ENCODE data around the gene HSD17B1.

HSD17B1 gene

DNA sequence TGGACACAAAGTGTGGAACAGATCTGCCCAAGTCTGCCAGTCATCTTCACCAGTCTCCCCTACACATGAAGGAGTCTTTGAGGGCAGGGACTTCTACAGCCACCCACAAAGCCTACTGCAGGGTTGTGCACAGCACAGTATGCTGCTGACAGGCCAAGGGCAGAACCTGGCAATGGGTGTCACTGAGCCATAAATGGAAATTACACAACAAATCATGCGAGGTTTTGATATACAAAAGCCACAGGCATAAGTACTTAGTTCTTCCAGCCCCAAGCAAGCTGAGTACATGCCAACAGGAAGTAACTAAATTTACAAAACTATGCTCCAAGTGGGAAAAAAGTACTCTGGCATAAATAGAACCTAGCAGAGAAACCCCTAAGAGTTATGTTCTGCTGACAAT is 32.6 kb downstream of the HSD17B1 start:
- no peak overlapping the region for H3K4me3 ChIP-seq (replicated peaks in 1 of 2; ENCODE audit: low read depth in 2 of 2, low read length in 2 of 2)
- TF ChIP-seq, protein P1, sequence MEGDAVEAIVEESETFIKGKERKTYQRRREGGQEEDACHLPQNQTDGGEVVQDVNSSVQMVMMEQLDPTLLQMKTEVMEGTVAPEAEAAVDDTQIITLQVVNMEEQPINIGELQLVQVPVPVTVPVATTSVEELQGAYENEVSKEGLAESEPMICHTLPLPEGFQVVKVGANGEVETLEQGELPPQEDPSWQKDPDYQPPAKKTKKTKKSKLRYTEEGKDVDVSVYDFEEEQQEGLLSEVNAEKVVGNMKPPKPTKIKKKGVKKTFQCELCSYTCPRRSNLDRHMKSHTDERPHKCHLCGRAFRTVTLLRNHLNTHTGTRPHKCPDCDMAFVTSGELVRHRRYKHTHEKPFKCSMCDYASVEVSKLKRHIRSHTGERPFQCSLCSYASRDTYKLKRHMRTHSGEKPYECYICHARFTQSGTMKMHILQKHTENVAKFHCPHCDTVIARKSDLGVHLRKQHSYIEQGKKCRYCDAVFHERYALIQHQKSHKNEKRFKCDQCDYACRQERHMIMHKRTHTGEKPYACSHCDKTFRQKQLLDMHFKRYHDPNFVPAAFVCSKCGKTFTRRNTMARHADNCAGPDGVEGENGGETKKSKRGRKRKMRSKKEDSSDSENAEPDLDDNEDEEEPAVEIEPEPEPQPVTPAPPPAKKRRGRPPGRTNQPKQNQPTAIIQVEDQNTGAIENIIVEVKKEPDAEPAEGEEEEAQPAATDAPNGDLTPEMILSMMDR (IDR thresholded peaks at IDR 0.05; ENCODE audit: low read depth, low read length): no peak
- DNase-seq (ENCODE audit: low read depth in 2 of 2): peak in 1 of 2 donors; percentile 72

DNA sequence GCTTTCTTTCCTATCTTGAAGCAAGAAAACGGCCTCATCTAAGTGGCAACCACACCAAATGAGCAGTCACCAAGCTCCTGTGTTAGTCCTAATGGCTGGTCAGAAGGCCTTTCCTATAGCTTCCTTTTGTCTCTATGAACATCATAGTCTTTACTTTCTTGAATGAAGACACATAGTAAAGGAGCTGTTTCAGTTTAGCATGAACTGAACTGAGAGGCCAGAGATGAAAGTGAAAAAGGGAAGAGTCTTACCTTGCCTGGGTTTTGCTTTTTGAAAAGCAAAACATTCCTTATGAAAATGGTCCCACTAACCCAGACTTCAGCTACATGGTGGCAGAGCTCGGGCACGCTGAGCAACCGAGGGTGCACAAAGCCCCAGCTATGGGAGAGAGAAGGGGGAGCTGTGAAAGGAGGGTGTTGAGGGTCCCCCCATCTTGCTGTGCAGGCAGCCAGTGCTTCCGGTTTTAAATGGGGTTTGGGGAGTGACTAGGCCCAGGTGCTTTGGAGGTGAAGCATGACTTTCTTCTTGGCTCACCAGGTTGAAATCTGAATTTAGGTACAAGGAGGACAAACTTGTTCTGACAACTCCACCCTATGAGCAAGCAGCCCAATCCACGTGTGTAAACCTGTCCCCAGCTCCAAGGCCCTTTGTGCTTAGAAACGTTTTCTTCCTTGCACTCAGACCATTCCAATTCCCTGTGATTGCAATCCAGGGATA is 33.9 kb downstream of the HSD17B1 start:
- no peak overlapping the region for H3K4me3 ChIP-seq (replicated peaks in 1 of 2; ENCODE audit: low read depth in 2 of 2, low read length in 2 of 2)
- DNase-seq (ENCODE audit: low read depth in 2 of 2): no peak
- TF ChIP-seq, protein P1 (IDR thresholded peaks at IDR 0.05; ENCODE audit: low read depth, low read length): no peak

DNA sequence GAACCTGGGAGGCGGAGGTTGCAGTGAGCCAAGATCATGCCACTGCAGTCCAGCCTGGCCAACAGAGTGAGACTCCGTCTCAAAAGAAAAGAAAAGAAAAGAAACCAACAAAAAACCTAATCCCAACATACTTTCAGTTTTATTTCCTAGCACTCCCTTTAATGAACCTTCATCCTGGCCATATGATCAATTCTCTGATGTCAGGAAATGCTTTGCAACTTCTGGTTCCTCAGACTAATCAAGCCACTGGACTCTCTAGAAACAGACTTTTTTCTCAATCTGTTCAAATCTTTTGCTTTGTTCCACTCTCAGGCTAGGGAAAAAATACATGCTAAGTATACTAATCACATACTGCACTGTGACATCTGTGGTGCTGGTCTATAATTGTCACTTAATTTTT is 38.2 kb downstream of the HSD17B1 start:
- no peak overlapping the region for H3K4me3 ChIP-seq (replicated peaks in 1 of 2; ENCODE audit: low read depth in 2 of 2, low read length in 2 of 2)
- TF ChIP-seq, protein P1 (IDR thresholded peaks at IDR 0.05; ENCODE audit: low read depth, low read length): no peak
- no peak for DNase-seq (ENCODE audit: low read depth in 2 of 2)

DNA sequence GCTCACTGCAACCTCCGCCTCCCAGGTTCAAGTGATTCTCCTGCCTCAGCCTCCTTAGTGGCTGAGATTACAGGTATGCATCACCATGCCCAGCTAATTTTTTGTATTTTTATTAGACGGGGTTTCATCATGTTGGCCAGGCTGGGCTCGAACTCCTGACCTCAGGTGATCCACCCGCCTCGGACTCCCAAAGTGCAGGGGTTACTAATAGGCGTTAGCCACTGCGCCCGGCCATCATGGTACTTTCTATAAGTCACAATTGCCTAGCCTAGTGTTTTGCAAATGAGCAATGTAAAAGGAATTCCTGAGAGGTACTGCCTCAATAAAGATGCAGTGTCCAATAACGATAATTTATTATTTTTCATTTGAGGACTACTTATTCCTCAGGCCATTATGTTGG is 38.7 kb downstream of the HSD17B1 start:
- TF ChIP-seq, protein P1 (IDR thresholded peaks at IDR 0.05; ENCODE audit: low read depth, low read length): no peak
- DNase-seq (ENCODE audit: low read depth in 2 of 2): no peak
- no peak overlapping the region for H3K4me3 ChIP-seq (replicated peaks in 1 of 2; ENCODE audit: low read depth in 2 of 2, low read length in 2 of 2)

DNA sequence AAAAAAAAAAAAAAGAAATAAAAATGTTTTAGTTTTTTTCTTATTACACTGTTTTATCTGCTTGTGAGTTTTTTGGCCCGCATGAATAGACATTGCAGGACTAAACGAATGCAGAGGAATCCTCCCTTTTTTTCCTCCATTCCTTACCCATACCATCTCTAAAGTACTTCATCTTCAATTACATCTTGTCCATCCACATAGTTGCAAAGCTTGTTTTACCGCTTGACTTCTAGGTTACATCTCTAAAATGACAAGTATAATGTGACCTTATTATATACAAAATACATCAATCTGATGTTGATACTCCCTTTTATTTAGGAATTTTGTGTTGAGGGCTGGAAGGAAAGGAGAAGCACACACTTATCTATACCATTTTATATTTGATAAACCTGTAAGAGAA is 43.7 kb downstream of the HSD17B1 start:
- TF ChIP-seq, protein P1 (IDR thresholded peaks at IDR 0.05; ENCODE audit: low read depth, low read length): no peak
- DNase-seq (ENCODE audit: low read depth in 2 of 2): no peak
- H3K4me3 ChIP-seq (replicated peaks in 1 of 2; ENCODE audit: low read depth in 2 of 2, low read length in 2 of 2): no peak overlapping the region

DNA sequence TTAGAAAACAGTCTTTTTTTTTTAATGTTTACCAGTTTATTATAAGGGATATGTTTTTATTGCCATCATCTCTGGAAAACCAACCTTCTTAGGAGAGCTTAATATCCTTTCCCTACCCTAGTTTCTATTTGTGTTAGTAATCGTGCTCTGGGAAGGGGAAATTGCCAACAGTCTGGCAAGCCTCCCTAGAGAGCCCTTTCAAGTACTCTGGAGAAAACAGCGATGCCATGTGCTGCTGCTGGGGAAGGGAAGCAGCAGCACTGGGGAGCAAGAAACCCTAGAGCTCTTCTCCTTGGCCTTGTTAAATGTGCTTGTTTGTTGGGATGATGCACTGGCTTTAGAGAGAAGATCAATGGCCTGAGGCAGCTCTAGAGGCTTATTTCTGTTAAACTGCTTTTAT is 46.2 kb downstream of the HSD17B1 start:
- no peak overlapping the region for H3K4me3 ChIP-seq (replicated peaks in 1 of 2; ENCODE audit: low read depth in 2 of 2, low read length in 2 of 2)
- DNase-seq (ENCODE audit: low read depth in 2 of 2): peak; percentile 25 to 35
- TF ChIP-seq, protein P1 (IDR thresholded peaks at IDR 0.05; ENCODE audit: low read depth, low read length): no peak

DNA sequence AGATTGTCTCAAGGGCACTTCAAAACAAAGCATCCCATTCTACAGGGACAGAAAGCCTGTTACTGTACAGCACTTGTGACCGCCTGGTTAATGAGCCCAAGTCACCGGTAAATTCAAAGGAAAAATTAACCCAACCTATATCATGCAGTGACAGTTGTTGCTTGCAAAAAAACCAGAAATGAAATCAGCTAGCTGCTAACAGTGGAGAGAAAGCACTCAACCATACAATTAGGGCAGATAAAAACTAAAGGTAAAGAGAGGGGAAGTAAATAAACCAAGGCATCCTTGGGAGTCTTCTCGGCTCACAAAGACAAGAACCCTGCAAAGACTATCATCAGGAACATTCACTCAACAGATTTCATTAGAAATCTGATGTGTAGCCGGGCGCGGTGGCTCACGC is 50.6 kb downstream of the HSD17B1 start:
- no peak overlapping the region for H3K4me3 ChIP-seq (replicated peaks in 1 of 2; ENCODE audit: low read depth in 2 of 2, low read length in 2 of 2)
- TF ChIP-seq, protein P1 (IDR thresholded peaks at IDR 0.05; ENCODE audit: low read depth, low read length): no peak
- DNase-seq (ENCODE audit: low read depth in 2 of 2): no peak
